ENCODE data around the gene TAS2R41.

DNA sequence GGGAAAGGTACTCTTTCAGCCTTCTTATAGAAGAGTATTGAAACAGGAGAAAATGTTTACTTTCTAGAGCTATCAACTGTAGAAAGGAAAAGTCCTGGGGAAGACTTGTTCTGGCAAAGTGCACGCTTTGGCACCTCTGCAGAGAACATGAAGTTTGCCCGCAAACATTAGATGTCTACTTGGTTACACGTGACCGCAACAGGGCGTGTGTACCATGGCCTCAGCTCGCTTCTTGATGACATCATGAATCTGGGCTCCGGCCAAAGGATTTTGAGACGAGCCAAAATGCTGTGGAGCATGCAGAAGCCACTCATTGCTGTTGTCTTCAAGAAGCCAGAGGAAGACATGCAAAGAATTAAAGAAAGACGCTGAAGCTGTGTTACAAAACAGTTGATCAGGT lies 43.0 kb upstream of the TAS2R41 start:
- TF ChIP-seq POLR2A (IDR thresholded peaks at IDR 0.05; ENCODE audit: low read length) (no peak), GATA1 (IDR thresholded peaks at IDR 0.05; ENCODE audit: low read depth, low read length) (no peak)

Data from erythroblast (primary cell).